ENCODE measurements around the gene ELK3.

Gene ELK3

GRCh38 chr12:96237035-96237434 lies 42.9 kb downstream of the ELK3 start:
- no peak for DNase-seq

GRCh38 chr12:96237465-96238077 lies 43.4 kb downstream of the ELK3 start:
- DNase-seq: peak; percentile 63

- DNase-seq: no peak
Observed at GRCh38 chr12:96238336-96239047, 44.3 kb downstream of the ELK3 start.

- DNase-seq: no peak
Observed at GRCh38 chr12:96239711-96240635, 45.8 kb downstream of the ELK3 start.

- no peak for DNase-seq
Observed at GRCh38 chr12:96240656-96241055, 46.5 kb downstream of the ELK3 start.

- DNase-seq: no peak
Observed at GRCh38 chr12:96241431-96241830, 47.3 kb downstream of the ELK3 start.

- DNase-seq: peak; percentile 68
Observed at GRCh38 chr12:96241846-96242256, 47.7 kb downstream of the ELK3 start.

- no peak for DNase-seq
Observed at GRCh38 chr12:96242597-96242996, 48.4 kb downstream of the ELK3 start.

GRCh38 chr12:96244826-96245225 lies 50.7 kb downstream of the ELK3 start:
- no peak for DNase-seq

- DNase-seq: no peak
Observed at GRCh38 chr12:96246926-96247505, 52.8 kb downstream of the ELK3 start.

- DNase-seq: no peak
Observed at GRCh38 chr12:96247563-96247962, 53.4 kb downstream of the ELK3 start.

- DNase-seq: no peak
Observed at GRCh38 chr12:96248136-96248931, 54.2 kb downstream of the ELK3 start.

GRCh38 chr12:96249196-96250118 lies 55.3 kb downstream of the ELK3 start:
- DNase-seq: no peak

GRCh38 chr12:96250119-96250685 lies 56.0 kb downstream of the ELK3 start:
- DNase-seq: no peak

- DNase-seq: no peak
Observed at GRCh38 chr12:96255077-96255476, 60.9 kb downstream of the ELK3 start.

GRCh38 chr12:96256672-96257361 lies 62.6 kb downstream of the ELK3 start:
- DNase-seq: no peak

GRCh38 chr12:96257550-96258103 lies 63.5 kb downstream of the ELK3 start:
- no peak for DNase-seq

- no peak for DNase-seq
Observed at GRCh38 chr12:96258104-96258961, 64.2 kb downstream of the ELK3 start.

GRCh38 chr12:96260231-96260630 lies 66.1 kb downstream of the ELK3 start:
- DNase-seq: no peak
